LNCaP clone FGC (cell line): ENCODE measurements around the gene STXBP3.

Experiments used
- DNase-seq: peaks from one replicate; pipeline ENCODE4 v3.0.0-alpha.2; 2011; ENCODE audit warnings: low read depth
- H3K4me3 ChIP-seq: 2 replicates; pipeline ENCODE4 v1.5.1; 2011; ENCODE audit warnings: mild to moderate bottlenecking, low read depth, low read length, control low read depth
- TF ChIP-seq, protein P1 (sequence below): IDR thresholded peaks from 2 replicates; pipeline ENCODE4 v1.5.1; 2012; ENCODE audit warnings: mild to moderate bottlenecking; ENCODE audit not compliant: control insufficient read depth, insufficient read depth; ENCODE audit errors: extremely low read depth

STXBP3 gene

DNA sequence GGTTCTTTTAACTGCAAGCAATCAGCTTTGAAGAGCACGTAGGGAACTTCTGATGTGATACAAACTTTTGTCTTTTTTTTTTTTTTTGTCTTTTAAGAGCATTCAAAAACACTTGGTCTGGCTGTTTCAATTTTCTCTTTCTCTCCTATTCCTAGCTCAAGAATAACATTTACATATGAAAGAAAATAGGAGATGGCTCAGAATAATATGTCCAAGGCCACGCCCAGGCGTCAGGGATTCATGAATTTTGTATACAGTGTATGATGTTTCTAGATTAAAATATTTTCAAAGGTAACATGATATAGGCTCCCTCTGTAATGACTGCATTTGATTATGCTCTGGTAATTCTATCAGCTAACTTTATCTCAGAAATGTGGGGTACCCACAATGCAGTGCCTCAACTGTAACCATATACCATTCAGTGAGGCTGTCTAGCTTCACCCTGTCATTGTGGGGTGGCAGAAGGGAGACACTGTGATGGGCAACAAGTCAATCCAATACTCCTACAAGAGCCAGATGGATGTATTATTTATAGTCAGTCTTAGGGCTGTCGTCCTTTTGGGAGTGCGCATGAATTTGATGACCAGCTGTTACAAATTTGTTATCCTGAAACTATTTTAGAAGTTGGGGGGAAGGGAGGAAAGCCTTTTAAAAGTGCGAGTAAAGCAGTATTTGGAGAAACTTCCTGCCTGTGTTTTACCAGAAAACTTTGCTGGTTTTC, 111.9 kb downstream of the STXBP3 start:
- TF ChIP-seq, protein P1, sequence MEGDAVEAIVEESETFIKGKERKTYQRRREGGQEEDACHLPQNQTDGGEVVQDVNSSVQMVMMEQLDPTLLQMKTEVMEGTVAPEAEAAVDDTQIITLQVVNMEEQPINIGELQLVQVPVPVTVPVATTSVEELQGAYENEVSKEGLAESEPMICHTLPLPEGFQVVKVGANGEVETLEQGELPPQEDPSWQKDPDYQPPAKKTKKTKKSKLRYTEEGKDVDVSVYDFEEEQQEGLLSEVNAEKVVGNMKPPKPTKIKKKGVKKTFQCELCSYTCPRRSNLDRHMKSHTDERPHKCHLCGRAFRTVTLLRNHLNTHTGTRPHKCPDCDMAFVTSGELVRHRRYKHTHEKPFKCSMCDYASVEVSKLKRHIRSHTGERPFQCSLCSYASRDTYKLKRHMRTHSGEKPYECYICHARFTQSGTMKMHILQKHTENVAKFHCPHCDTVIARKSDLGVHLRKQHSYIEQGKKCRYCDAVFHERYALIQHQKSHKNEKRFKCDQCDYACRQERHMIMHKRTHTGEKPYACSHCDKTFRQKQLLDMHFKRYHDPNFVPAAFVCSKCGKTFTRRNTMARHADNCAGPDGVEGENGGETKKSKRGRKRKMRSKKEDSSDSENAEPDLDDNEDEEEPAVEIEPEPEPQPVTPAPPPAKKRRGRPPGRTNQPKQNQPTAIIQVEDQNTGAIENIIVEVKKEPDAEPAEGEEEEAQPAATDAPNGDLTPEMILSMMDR = no peak
- no peak overlapping the region for H3K4me3 ChIP-seq
- no peak for DNase-seq
